Measurements from ENCODE around the gene CHST10. TPM values are rescaled to one million over a fixed set of nuclear protein-coding genes. Genes with fewer than 3 reads are reported as not detected.

CHST10 gene
- total RNA-seq, 1 experiment from 2014 or later = 24.4 TPM

DNA sequence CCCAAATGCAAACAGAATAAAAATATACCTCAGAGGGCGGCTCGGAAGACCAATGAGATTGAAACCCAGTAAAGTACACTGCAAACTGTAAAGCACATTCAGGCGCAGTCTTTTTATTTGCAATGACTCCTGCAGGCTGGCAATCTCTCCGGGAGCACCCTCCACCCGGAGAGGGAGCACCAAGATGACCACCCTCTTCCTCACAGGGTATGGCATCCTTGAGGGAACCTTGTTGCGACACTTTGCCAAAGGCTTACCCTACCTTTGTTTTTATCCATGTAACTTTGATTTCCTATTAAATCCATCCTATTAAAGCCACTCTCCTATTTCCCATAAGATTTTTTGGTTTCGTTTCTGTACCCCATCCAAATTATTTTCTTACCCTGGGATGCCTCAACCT lies 16.2 kb downstream of the CHST10 start (continued):
- TF ChIP-seq, protein P1, sequence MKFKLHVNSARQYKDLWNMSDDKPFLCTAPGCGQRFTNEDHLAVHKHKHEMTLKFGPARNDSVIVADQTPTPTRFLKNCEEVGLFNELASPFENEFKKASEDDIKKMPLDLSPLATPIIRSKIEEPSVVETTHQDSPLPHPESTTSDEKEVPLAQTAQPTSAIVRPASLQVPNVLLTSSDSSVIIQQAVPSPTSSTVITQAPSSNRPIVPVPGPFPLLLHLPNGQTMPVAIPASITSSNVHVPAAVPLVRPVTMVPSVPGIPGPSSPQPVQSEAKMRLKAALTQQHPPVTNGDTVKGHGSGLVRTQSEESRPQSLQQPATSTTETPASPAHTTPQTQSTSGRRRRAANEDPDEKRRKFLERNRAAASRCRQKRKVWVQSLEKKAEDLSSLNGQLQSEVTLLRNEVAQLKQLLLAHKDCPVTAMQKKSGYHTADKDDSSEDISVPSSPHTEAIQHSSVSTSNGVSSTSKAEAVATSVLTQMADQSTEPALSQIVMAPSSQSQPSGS (CRISPR knock-in tag; IDR thresholded peaks at IDR 0.05; ENCODE audit: borderline replicate concordance, low read depth) = no peak
- TF ChIP-seq, protein P2, sequence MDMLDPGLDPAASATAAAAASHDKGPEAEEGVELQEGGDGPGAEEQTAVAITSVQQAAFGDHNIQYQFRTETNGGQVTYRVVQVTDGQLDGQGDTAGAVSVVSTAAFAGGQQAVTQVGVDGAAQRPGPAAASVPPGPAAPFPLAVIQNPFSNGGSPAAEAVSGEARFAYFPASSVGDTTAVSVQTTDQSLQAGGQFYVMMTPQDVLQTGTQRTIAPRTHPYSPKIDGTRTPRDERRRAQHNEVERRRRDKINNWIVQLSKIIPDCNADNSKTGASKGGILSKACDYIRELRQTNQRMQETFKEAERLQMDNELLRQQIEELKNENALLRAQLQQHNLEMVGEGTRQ (CRISPR knock-in tag; IDR thresholded peaks at IDR 0.05) = no peak
- TF ChIP-seq MYBL2 (CRISPR knock-in tag; IDR thresholded peaks at IDR 0.05) = no peak
- TF ChIP-seq, protein P3, sequence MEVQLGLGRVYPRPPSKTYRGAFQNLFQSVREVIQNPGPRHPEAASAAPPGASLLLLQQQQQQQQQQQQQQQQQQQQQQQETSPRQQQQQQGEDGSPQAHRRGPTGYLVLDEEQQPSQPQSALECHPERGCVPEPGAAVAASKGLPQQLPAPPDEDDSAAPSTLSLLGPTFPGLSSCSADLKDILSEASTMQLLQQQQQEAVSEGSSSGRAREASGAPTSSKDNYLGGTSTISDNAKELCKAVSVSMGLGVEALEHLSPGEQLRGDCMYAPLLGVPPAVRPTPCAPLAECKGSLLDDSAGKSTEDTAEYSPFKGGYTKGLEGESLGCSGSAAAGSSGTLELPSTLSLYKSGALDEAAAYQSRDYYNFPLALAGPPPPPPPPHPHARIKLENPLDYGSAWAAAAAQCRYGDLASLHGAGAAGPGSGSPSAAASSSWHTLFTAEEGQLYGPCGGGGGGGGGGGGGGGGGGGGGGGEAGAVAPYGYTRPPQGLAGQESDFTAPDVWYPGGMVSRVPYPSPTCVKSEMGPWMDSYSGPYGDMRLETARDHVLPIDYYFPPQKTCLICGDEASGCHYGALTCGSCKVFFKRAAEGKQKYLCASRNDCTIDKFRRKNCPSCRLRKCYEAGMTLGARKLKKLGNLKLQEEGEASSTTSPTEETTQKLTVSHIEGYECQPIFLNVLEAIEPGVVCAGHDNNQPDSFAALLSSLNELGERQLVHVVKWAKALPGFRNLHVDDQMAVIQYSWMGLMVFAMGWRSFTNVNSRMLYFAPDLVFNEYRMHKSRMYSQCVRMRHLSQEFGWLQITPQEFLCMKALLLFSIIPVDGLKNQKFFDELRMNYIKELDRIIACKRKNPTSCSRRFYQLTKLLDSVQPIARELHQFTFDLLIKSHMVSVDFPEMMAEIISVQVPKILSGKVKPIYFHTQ (CRISPR knock-in tag; IDR thresholded peaks at IDR 0.05) = no peak
- TF ChIP-seq, protein P4, sequence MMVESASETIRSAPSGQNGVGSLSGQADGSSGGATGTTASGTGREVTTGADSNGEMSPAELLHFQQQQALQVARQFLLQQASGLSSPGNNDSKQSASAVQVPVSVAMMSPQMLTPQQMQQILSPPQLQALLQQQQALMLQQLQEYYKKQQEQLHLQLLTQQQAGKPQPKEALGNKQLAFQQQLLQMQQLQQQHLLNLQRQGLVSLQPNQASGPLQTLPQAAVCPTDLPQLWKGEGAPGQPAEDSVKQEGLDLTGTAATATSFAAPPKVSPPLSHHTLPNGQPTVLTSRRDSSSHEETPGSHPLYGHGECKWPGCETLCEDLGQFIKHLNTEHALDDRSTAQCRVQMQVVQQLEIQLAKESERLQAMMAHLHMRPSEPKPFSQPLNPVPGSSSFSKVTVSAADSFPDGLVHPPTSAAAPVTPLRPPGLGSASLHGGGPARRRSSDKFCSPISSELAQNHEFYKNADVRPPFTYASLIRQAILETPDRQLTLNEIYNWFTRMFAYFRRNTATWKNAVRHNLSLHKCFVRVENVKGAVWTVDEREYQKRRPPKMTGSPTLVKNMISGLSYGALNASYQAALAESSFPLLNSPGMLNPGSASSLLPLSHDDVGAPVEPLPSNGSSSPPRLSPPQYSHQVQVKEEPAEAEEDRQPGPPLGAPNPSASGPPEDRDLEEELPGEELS (CRISPR knock-in tag; IDR thresholded peaks at IDR 0.05) = no peak
- TF ChIP-seq IRF2 (CRISPR knock-in tag; IDR thresholded peaks at IDR 0.05; ENCODE audit: borderline replicate concordance, low read depth) = no peak
- TF ChIP-seq, protein P5, sequence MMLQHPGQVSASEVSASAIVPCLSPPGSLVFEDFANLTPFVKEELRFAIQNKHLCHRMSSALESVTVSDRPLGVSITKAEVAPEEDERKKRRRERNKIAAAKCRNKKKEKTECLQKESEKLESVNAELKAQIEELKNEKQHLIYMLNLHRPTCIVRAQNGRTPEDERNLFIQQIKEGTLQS (CRISPR knock-in tag; conservative IDR thresholded peaks at IDR 0.05) = no peak
- TF ChIP-seq, protein P6, sequence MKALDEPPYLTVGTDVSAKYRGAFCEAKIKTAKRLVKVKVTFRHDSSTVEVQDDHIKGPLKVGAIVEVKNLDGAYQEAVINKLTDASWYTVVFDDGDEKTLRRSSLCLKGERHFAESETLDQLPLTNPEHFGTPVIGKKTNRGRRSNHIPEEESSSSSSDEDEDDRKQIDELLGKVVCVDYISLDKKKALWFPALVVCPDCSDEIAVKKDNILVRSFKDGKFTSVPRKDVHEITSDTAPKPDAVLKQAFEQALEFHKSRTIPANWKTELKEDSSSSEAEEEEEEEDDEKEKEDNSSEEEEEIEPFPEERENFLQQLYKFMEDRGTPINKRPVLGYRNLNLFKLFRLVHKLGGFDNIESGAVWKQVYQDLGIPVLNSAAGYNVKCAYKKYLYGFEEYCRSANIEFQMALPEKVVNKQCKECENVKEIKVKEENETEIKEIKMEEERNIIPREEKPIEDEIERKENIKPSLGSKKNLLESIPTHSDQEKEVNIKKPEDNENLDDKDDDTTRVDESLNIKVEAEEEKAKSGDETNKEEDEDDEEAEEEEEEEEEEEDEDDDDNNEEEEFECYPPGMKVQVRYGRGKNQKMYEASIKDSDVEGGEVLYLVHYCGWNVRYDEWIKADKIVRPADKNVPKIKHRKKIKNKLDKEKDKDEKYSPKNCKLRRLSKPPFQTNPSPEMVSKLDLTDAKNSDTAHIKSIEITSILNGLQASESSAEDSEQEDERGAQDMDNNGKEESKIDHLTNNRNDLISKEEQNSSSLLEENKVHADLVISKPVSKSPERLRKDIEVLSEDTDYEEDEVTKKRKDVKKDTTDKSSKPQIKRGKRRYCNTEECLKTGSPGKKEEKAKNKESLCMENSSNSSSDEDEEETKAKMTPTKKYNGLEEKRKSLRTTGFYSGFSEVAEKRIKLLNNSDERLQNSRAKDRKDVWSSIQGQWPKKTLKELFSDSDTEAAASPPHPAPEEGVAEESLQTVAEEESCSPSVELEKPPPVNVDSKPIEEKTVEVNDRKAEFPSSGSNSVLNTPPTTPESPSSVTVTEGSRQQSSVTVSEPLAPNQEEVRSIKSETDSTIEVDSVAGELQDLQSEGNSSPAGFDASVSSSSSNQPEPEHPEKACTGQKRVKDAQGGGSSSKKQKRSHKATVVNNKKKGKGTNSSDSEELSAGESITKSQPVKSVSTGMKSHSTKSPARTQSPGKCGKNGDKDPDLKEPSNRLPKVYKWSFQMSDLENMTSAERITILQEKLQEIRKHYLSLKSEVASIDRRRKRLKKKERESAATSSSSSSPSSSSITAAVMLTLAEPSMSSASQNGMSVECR (CRISPR knock-in tag; IDR thresholded peaks at IDR 0.05; ENCODE audit: borderline replicate concordance) = no peak
- no peak for TF ChIP-seq PRRX2 (CRISPR knock-in tag; IDR thresholded peaks at IDR 0.05)
- no peak for TF ChIP-seq GTF2I (CRISPR knock-in tag; conservative IDR thresholded peaks at IDR 0.05)
- TF ChIP-seq, protein P7, sequence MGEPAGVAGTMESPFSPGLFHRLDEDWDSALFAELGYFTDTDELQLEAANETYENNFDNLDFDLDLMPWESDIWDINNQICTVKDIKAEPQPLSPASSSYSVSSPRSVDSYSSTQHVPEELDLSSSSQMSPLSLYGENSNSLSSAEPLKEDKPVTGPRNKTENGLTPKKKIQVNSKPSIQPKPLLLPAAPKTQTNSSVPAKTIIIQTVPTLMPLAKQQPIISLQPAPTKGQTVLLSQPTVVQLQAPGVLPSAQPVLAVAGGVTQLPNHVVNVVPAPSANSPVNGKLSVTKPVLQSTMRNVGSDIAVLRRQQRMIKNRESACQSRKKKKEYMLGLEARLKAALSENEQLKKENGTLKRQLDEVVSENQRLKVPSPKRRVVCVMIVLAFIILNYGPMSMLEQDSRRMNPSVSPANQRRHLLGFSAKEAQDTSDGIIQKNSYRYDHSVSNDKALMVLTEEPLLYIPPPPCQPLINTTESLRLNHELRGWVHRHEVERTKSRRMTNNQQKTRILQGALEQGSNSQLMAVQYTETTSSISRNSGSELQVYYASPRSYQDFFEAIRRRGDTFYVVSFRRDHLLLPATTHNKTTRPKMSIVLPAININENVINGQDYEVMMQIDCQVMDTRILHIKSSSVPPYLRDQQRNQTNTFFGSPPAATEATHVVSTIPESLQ (CRISPR knock-in tag; IDR thresholded peaks at IDR 0.05) = no peak

DNA sequence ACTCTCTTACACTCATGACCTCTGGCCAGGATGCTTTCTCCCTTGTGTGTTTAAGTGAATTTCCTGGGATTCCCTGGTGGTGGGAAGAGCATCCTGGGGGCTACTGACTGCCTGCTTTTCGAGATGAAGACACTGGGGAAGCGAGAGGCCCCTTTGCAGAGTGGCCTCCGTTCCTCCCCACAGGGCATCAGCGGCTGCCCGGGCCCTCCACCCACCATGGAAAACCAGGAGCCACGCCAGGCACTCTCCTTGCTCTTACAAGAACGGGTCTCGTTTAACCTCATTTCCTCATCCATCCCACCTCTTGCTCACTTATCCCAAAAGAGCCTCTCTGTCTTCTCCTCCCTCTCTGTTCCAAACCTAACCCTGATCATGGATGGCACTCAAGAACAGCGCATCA lies 17.8 kb downstream of the CHST10 start:
- DNase-seq (ENCODE audit: low spot score) = no peak
- ATAC-seq = no peak
- Mint-ChIP-seq H3K36me3 (peaks cover 47% of the 10 kb centered on the region), H3K9me3 (no peaks in the 10 kb centered on the region), H3K4me1 (peaks cover 4% of the 10 kb centered on the region; the same call in 1 of the 2 replicates), H3K4me3 (no peak overlapping the region), H3K27ac (no peak overlapping the region), H3K27me3 (ENCODE audit: low read depth) (no peaks in the 10 kb centered on the region)
- POLR2A ChIA-PET = no interaction called here
- CTCF ChIA-PET = interaction anchor here (1.1 to 2.8 kb wide), 3 partner anchors 10 to 137 kb away, joined by 3 to 13 read pairs (median 4); no protein-coding TSS in a partner anchor
- TF ChIP-seq NFE2L1 (CRISPR knock-in tag; IDR thresholded peaks at IDR 0.05) (no peak), JAZF1 (CRISPR knock-in tag; IDR thresholded peaks at IDR 0.05) (no peak), KAT7 (CRISPR knock-in tag; IDR thresholded peaks at IDR 0.05; ENCODE audit: borderline replicate concordance) (no peak), CREM (CRISPR knock-in tag; IDR thresholded peaks at IDR 0.05) (no peak), FOXJ3 (CRISPR knock-in tag; IDR thresholded peaks at IDR 0.05; ENCODE audit: borderline replicate concordance) (no peak), HMGA2 (CRISPR knock-in tag; IDR thresholded peaks at IDR 0.05) (no peak), ZNF416 (CRISPR knock-in tag; IDR thresholded peaks at IDR 0.05) (no peak), NFYB (CRISPR knock-in tag; conservative IDR thresholded peaks at IDR 0.05; ENCODE audit: low read depth) (no peak)
- TF ChIP-seq, protein P8, sequence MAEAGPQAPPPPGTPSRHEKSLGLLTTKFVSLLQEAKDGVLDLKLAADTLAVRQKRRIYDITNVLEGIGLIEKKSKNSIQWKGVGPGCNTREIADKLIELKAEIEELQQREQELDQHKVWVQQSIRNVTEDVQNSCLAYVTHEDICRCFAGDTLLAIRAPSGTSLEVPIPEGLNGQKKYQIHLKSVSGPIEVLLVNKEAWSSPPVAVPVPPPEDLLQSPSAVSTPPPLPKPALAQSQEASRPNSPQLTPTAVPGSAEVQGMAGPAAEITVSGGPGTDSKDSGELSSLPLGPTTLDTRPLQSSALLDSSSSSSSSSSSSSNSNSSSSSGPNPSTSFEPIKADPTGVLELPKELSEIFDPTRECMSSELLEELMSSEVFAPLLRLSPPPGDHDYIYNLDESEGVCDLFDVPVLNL (CRISPR knock-in tag; IDR thresholded peaks at IDR 0.05; ENCODE audit: borderline replicate concordance, low read depth) = no peak

Measured in WTC11 (cell line).